Panc1 (cell line): ENCODE data around the gene STIL. TPM values are rescaled to one million over a fixed set of nuclear protein-coding genes. Genes with fewer than 3 reads are reported as not detected.

Source experiments
- ATAC-seq: fragments of 200-7000 bp; cut with Tn5 transposase; 2 replicates; pipeline ENCODE4 v1.9.1; 2020; ENCODE audit warnings: mild to moderate bottlenecking, moderate library complexity
- BruUV-seq: library from RNA; stranded (reverse); fragments of 400-500 nt; replicated peaks from 2 replicates; lab custom pipeline; 2021; lab: Mats Ljungman, UMichigan
- CTCF ChIA-PET: fragments of 300-600 bp; sonication (Branson Sonifier 250); formaldehyde crosslinking; loops from one replicate; lab custom pipeline; 2022; ENCODE audit warnings: antibody characterized with exemption; lab: Charles Lee
- POLR2A ChIA-PET: fragments of 300-600 bp; sonication (Branson Sonifier 250); formaldehyde crosslinking; loops from one replicate; lab custom pipeline; 2022; ENCODE audit warnings: antibody characterized with exemption; lab: Charles Lee
- DNase-seq: peaks from one replicate; pipeline ENCODE4 v3.0.0-alpha.2; 2010; ENCODE audit warnings: low read depth, low spot score
- H3K27ac ChIP-seq: 2 replicates; pipeline ENCODE4 v1.5.1; 2011; ENCODE audit warnings: mild to moderate bottlenecking, low read length, inconsistent platforms
- H3K27me3 ChIP-seq: fragments of 200-500 bp; sonication (Bioruptor generic); 2 replicates; pipeline ENCODE4 v1.6.0; 2014; ENCODE audit warnings: low read length, inconsistent platforms; ENCODE audit not compliant: control insufficient read depth, insufficient read depth
- H3K36me3 ChIP-seq: fragments of 200-500 bp; sonication (Bioruptor generic); 2 replicates; pipeline ENCODE4 v1.5.1; 2014; ENCODE audit warnings: inconsistent platforms, mild to moderate bottlenecking, low read length, moderate library complexity; ENCODE audit not compliant: control insufficient read depth, insufficient read depth
- H3K4me1 ChIP-seq: 2 replicates; pipeline ENCODE4 v1.5.1; 2011; ENCODE audit warnings: inconsistent platforms, mild to moderate bottlenecking, low read length, moderate library complexity; ENCODE audit not compliant: control insufficient read depth, insufficient read depth
- H3K4me3 ChIP-seq, 2 experiments: 2 replicates each; pipeline ENCODE4 v1.5.1; 2011 to 2012; ENCODE audit warnings: low read depth in 2 of 2, low read length in 2 of 2, mild to moderate bottlenecking in 2 of 2, inconsistent platforms in 1 of 2, moderate library complexity in 1 of 2
- H3K9me3 ChIP-seq: fragments of 200-500 bp; sonication (Bioruptor generic); 2 replicates; pipeline ENCODE4 v1.5.1; 2014; ENCODE audit warnings: low read depth, mild to moderate bottlenecking, inconsistent platforms, low read length, moderate library complexity; ENCODE audit not compliant: control insufficient read depth, insufficient read depth
- POLR2AphosphoS5 ChIP-seq: IDR thresholded peaks from 2 replicates; pipeline ENCODE4 v1.6.1; 2012; ENCODE audit warnings: mild to moderate bottlenecking, low read depth, low read length, moderate library complexity
- SIN3A ChIP-seq: IDR thresholded peaks from 2 replicates; pipeline ENCODE4 v1.6.1; 2012; ENCODE audit warnings: low read depth, mild to moderate bottlenecking, low read length, moderate library complexity, borderline replicate concordance; ENCODE audit not compliant: insufficient read depth
- TCF7L2 ChIP-seq: IDR thresholded peaks from 2 replicates; pipeline ENCODE4 v1.6.1; 2011; ENCODE audit warnings: mild to moderate bottlenecking, low read depth, low read length, inconsistent platforms
- in situ Hi-C: cut with HindIII; loops from 2 replicates; pipeline ENCODE4 v1.10.0; 2016; ENCODE audit warnings: low sequenced_read_pairs, low pct_unique_long_range_greater_than_20kb
- intact Hi-C: fragments of 100-400 bp; cut with micrococcal nuclease; formaldehyde crosslinking; loops from one replicate; pipeline ENCODE4 v1.10.0; 2022; ENCODE audit not compliant: unreplicated experiment
- total RNA-seq: library from RNA; stranded (reverse); gene quantifications from one replicate; pipeline ENCODE4 v1.2.1, GENCODE V29; 2021; ENCODE audit not compliant: unreplicated experiment
- TF ChIP-seq, protein P1 (sequence below): fragments of 450-650 bp; IDR thresholded peaks from 2 replicates; pipeline ENCODE4 v1.5.1; 2017; ENCODE audit warnings: mild to moderate bottlenecking
- TF ChIP-seq, protein P2 (sequence below), 2 experiments: IDR thresholded peaks; 2 replicates each; pipeline ENCODE4 v1.6.1; 2011 to 2012; ENCODE audit warnings: low read depth in 2 of 2, control low read depth in 1 of 2, low read length in 1 of 2, mild to moderate bottlenecking in 1 of 2, moderate library complexity in 1 of 2; ENCODE audit not compliant: insufficient read depth in 1 of 2

The STIL gene
- total RNA-seq, 1 experiment from 2014 or later: 31.6 TPM

DNA sequence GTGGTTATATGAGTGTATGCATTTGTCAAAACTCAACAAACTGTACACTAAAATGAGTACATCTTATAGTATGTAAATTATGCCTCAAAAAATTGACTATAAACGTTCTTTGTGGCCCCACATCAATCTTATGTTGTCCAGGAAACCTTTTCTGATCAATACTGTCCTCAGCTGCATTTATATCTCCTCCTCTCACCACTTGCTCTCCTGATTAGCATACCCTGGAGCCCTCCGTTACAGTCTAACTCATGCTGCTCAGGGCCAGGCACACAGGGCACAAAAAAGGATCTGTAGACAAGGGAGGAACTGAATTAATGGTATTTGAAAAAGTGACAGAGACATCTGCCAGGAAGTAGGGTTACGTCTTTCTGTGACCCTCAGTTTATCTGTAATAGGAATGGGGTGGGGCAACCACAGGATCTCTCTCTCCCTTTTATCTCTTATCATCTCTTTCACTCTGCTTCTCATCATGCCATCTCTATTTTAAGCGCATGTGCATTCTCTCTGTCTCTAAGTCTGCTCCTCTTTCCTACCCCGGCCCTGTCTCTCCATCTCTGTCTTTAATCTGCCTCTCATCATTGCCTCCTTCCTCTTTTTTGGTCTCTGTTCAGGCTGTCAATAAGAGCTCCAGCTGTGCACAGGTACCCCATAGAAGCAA lies 74.9 kb downstream of the STIL start:
- ChIA-PET CTCF (no interaction called here), POLR2A (no interaction called here)
- no peak for DNase-seq
- Histone ChIP-seq H3K36me3 (no peaks in the 10 kb centered on the region), H3K4me1 (no peaks in the 10 kb centered on the region), H3K4me3 (no peak overlapping the region), H3K27me3 (no peaks in the 10 kb centered on the region), H3K9me3 (no peaks in the 10 kb centered on the region), H3K27ac (no peak overlapping the region)
- no TSS peak for BruUV-seq
- ATAC-seq: no peak
- no peak for TF ChIP-seq TCF7L2
- TF ChIP-seq, protein P1, sequence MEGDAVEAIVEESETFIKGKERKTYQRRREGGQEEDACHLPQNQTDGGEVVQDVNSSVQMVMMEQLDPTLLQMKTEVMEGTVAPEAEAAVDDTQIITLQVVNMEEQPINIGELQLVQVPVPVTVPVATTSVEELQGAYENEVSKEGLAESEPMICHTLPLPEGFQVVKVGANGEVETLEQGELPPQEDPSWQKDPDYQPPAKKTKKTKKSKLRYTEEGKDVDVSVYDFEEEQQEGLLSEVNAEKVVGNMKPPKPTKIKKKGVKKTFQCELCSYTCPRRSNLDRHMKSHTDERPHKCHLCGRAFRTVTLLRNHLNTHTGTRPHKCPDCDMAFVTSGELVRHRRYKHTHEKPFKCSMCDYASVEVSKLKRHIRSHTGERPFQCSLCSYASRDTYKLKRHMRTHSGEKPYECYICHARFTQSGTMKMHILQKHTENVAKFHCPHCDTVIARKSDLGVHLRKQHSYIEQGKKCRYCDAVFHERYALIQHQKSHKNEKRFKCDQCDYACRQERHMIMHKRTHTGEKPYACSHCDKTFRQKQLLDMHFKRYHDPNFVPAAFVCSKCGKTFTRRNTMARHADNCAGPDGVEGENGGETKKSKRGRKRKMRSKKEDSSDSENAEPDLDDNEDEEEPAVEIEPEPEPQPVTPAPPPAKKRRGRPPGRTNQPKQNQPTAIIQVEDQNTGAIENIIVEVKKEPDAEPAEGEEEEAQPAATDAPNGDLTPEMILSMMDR: no peak
- in situ Hi-C loops (no loop called here), intact Hi-C loops (no loop called here)

DNA sequence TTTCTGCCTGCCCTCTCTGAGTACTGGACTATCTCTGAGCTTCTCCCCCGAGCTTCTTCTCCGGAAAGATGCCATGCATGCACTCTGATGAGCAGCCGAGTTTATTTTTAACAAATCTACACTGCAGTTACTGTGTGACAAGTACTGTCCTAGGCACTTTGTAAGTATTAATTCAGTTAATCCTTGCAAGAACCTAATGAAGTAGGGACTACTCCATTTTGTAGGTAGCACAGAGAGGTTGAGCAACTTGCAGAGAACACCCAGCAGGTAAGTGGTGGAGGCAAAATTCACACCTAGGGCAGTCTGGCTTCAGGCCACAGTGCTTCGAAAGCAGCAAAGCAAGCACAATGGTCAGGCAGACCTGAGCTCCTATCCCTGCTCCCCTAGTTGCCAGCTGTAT lies 78.1 kb downstream of the STIL start:
- no TSS peak for BruUV-seq
- no peak overlapping the region for H3K4me3 ChIP-seq
- no peak overlapping the region for H3K27ac ChIP-seq
- POLR2A ChIA-PET: no interaction called here
- in situ Hi-C loops: no loop called here
- CTCF ChIA-PET: no interaction called here
- intact Hi-C loops: no loop called here
- no peaks in the 10 kb centered on the region for H3K36me3 ChIP-seq
- no peaks in the 10 kb centered on the region for H3K4me1 ChIP-seq
- no peaks in the 10 kb centered on the region for H3K9me3 ChIP-seq
- DNase-seq: no peak
- no peak for ATAC-seq
- TF ChIP-seq SIN3A (no peak), TCF7L2 (no peak), POLR2AphosphoS5 (no peak)
- TF ChIP-seq, protein P1: no peak
- TF ChIP-seq, protein P2, sequence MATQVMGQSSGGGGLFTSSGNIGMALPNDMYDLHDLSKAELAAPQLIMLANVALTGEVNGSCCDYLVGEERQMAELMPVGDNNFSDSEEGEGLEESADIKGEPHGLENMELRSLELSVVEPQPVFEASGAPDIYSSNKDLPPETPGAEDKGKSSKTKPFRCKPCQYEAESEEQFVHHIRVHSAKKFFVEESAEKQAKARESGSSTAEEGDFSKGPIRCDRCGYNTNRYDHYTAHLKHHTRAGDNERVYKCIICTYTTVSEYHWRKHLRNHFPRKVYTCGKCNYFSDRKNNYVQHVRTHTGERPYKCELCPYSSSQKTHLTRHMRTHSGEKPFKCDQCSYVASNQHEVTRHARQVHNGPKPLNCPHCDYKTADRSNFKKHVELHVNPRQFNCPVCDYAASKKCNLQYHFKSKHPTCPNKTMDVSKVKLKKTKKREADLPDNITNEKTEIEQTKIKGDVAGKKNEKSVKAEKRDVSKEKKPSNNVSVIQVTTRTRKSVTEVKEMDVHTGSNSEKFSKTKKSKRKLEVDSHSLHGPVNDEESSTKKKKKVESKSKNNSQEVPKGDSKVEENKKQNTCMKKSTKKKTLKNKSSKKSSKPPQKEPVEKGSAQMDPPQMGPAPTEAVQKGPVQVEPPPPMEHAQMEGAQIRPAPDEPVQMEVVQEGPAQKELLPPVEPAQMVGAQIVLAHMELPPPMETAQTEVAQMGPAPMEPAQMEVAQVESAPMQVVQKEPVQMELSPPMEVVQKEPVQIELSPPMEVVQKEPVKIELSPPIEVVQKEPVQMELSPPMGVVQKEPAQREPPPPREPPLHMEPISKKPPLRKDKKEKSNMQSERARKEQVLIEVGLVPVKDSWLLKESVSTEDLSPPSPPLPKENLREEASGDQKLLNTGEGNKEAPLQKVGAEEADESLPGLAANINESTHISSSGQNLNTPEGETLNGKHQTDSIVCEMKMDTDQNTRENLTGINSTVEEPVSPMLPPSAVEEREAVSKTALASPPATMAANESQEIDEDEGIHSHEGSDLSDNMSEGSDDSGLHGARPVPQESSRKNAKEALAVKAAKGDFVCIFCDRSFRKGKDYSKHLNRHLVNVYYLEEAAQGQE (IDR thresholded peaks at IDR 0.05; ENCODE audit: insufficient read depth in 1 of 2, low read depth in 2 of 2, low read length in 1 of 2): no peak
- no peaks in the 10 kb centered on the region; the same call in none of the 2 replicates for H3K27me3 ChIP-seq
